Activated CD8-positive, alpha-beta memory T cell treated with anti-CD3 and anti-CD28 coated beads for 4 hours (primary cell): ENCODE measurements around the gene TMX1.
A peak's percentile ranks its signal among the peaks of the same experiment; 100 is the strongest.
"Not testable (repeated sequence)": the region's sequence is repeated elsewhere in the genome, so short reads cannot be mapped to it uniquely, and the experiment has no call there.

Experiments
- DNase-seq, 2 donors: peaks; one replicate each; pipeline ENCODE4 v3.0.0-alpha.2; 2020; ENCODE audit warnings: low read depth in 2 of 2

TMX1 gene

GRCh38 chr14:51239813-51240803 is at the start of gene TMX1:
Gene TMX1, plus strand, starts transcription at chr14:51240247. Its CDS starts 46 bp downstream, at chr14:51240293.
- DNase-seq: peak; percentile 73 to 79

GRCh38 chr14:51201890-51202289 is 38.2 kb upstream of the TMX1 start:
- DNase-seq: no peak

GRCh38 chr14:51202914-51203665 is 37.0 kb upstream of the TMX1 start:
- DNase-seq: no peak

GRCh38 chr14:51203881-51204280 is 36.2 kb upstream of the TMX1 start:
- DNase-seq: no peak

- no peak for DNase-seq
Observed at GRCh38 chr14:51205486-51205885, 34.6 kb upstream of the TMX1 start.

- no peak for DNase-seq
Observed at GRCh38 chr14:51206462-51206861, 33.6 kb upstream of the TMX1 start.

GRCh38 chr14:51207621-51208020 is 32.4 kb upstream of the TMX1 start:
- no peak for DNase-seq

- DNase-seq: no peak
Observed at GRCh38 chr14:51208982-51209381, 31.1 kb upstream of the TMX1 start.

- no peak for DNase-seq
Observed at GRCh38 chr14:51209457-51209856, 30.6 kb upstream of the TMX1 start.

GRCh38 chr14:51210594-51210993 is 29.5 kb upstream of the TMX1 start:
- no peak for DNase-seq

GRCh38 chr14:51211149-51211548 is 28.9 kb upstream of the TMX1 start:
- no peak for DNase-seq

- no peak for DNase-seq
Observed at GRCh38 chr14:51216602-51217001, 23.4 kb upstream of the TMX1 start.

GRCh38 chr14:51219473-51220448 is 20.3 kb upstream of the TMX1 start:
- no peak for DNase-seq

- DNase-seq: not testable (repeated sequence)
Observed at GRCh38 chr14:51223463-51223862, 16.6 kb upstream of the TMX1 start.

- no peak for DNase-seq
Observed at GRCh38 chr14:51224551-51224950, 15.5 kb upstream of the TMX1 start.

GRCh38 chr14:51225751-51226150 is 14.3 kb upstream of the TMX1 start:
- no peak for DNase-seq

GRCh38 chr14:51228391-51228790 is 11.7 kb upstream of the TMX1 start:
- no peak for DNase-seq

- no peak for DNase-seq
Observed at GRCh38 chr14:51228890-51229289, 11.2 kb upstream of the TMX1 start.

GRCh38 chr14:51236314-51236713 is 3.7 kb upstream of the TMX1 start:
- no peak for DNase-seq

GRCh38 chr14:51240804-51241380 is 845 bp downstream of the TMX1 start:
- no peak for DNase-seq
